ENCODE results near the gene C1QB.

- TF ChIP-seq POLR2A (IDR thresholded peaks at IDR 0.05; ENCODE audit: low read depth, low read length) = no peak
- no peak for TF ChIP-seq POLR2AphosphoS5 (IDR thresholded peaks at IDR 0.05; ENCODE audit: low read depth, low read length)
Observed at GRCh38 chr1:22616571-22616970, 36.5 kb upstream of the C1QB start.
